NCI-H187 (cell line): Measurements from ENCODE around the gene CYB561D2.

ENCODE experiments used
- DNase-seq, 2 experiments: peaks; one replicate each; lab custom pipeline; 2025; lab: John Stamatoyannopoulos, UW

The CYB561D2 gene

DNA sequence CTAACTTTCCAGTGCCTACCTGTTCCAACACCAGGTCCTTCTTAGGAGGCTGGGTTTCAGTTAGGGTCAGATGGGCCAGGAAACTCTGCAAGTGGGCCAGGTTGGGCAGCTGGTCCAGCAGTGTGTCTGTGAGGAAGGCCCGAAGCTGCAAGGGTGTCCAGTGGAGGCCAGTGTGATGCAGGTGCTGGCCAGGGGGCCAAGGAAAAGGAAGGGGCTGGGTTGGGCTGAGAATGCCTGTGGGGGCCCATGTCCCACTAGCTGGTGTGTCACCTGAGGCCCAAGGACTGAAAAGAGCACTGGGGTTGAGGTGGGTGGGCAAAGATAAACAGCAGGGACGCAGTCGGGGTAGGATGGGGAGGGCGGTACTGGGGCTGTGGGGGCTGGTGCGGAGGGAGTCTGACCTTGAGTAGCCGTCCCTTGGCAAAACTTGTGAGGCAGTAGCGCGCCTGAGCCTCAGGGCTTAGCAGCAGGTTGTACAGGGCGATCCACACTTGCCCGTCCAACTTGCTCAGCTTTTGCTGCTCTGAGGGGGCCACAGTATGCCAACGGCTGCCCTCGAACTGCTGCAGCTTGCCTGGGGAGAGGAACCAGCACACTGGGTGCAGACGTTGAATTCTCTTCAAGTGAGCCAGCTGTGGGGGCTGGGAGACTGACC, 8.5 kb upstream of the CYB561D2 start:
- DNase-seq: no peak

DNA sequence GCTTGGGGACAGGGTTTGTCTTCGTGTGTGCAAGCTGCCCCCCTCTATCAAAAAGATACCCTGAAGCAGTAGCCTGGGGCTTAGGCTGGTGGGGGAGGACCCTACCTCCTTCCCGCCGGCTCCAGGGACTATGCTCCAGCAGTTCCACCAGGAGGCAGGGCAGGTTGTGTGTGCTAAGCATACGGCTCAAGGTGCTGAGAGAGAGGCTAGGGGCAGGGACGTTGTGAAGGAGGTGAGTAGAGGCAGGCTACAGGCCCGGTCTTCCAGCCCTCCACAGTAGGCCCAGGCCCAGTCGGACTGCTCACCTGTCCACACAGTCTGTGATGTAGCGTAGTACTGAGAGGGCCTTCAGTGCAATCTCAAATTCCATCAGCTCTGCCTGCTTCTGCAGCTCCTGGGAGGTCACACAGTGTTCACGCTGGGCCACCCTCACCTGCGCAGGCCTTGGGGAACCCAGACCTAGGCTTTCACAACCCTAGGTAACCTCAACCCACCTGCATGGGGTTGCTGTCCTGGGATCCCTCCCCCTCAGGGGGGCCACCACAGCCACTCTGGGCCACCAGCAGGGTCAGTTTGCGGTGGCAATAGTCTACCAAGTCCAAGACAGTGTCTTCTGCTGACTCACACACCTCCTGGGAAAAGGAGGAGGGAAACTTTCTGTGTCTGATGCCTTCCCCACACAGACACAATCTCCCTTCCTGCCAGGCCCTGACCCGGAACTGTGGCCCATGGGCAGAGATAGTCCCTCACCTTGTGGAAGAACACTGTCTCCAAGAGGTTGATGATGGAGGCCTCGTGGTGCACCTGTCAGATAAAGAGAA, 7.6 kb upstream of the CYB561D2 start:
- DNase-seq: no peak

DNA sequence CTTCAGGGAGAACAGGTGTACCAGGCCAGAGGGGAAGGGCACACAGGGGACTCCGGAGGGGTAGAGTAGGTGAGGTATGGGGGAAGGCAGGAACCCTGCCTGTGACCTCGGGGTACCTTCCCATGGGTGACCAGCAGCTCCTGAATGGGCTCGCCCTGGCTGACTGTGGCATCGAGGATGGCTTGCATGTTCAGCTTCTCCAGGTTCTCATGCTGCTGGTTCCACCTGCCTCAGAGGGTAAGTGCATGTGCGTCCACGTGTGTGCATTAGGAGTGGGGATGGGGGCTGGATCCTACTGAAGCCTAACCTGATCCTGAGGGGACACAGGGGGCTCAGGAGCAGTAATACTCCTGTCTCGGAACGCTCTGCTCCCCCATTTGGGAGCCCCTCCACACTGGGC, 5.7 kb upstream of the CYB561D2 start:
- no peak for DNase-seq

DNA sequence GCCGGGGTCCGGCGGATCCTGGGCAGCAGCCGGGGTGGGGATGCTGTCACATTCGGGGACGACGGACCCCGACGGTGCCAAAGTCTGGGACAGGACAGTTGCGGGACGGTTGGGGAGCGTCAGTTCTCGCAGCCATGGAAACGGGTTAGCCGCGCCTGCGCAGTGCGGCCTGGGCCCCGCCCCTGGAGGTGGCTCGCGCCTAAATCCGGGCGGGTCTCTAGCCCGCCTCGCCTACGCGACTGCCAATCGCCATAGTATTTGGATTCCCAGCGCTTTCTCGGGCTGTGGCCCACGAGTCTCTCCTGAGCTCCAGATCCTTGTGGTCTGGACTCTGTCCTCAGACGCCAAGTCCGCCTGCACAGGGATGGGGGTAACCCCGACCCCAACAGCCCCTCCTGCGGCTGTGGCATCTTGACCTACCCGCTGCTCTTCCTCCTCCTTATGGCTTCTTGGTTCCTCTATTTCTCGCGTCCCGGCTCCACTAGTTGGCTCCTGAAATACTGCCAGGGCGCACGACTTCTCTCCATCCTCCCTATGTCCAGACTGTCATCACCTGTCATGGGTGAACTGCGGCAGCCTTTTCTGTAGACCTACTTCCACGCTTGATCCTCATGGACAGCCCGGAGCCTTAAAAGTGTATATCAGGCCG, 5.0 kb upstream of the CYB561D2 start, which contains the start of gene ZMYND10:
TSS of gene ZMYND10 (minus strand) at position 147 of the 649 bp plus-strand sequence. CDS start 153 bp downstream, outside the sequence.
- DNase-seq: peak; percentile 25 to 32

DNA sequence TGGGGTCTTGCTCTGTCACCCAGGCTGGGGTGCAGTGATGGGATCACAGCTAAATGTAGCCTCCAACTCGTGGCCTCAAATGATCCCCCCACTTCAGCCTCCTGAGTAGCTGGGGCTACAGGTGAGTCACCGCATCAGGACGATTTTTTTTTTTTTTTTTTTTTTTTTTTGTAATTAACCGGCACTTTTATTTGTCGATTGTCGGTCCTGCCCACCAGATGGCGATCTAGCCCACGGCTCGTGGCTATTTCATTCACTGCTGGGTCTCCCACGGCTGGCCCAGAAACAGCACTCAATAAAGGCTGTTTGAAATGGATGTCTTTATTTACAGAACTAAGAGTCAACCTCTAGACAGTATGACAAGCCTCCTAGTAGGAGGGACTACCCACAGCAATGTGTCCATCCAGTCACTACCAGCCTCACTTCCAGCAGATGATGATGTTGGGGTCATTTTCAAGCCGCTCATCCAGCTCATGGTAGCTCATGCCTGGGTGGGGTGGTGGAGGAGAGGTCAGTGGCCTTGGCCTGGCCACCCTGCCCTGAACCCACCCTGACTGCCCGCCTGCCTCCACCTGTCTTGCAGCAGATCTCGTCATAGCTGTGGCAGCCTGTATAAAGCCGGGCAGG, 3.4 kb upstream of the CYB561D2 start:
- no peak for DNase-seq

DNA sequence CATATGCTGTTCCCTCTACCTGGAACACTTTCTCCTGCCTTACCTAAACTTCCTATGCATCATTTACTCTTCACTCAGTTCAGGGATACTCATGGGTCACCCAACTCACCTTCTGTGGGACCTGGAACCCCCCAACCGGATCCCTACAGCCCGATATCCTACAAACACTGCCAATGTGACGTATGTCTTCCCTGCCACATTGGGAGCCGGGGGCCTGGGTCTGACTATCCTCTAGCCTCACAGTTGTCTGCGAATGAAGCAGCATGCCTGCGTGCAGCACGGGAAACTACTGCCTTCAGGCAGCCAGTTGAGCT, 492 bp upstream of the CYB561D2 start:
- DNase-seq: no peak

DNA sequence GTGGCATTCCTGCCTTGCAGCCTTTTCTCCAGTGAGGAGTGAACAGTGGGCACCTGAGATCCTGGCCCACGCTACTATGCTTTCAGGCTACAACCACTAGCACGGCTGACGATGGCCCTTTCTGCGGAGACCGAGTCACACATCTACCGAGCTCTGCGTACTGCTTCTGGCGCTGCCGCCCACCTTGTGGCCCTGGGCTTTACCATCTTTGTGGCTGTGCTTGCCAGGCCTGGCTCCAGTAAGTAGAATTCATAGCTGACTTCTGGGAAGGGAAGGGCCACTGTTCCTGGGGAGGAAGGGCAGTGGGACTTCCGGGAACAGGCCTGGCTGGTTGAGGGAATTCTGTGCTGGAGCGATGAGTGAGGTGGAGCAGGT, 648 bp downstream of the CYB561D2 start:
- no peak for DNase-seq

DNA sequence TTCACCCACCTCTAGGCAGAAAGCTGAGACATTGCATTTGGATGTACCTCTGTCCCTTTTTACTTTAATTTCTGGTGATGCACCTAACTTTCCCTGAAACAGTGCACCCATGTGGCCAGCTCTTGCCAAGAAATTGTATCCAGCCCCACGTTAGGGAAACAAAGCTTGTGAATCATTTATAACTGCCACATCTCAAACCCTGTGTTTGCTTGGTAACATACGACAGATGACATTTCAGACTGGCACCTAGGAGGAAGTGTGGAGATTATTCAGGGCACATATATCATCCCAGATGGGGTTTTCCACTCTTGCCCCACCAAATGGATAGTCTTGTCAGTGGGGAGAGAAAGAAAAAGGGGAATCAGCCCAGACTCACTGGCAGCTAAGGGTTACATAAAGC, 2.1 kb downstream of the CYB561D2 start:
- DNase-seq: no peak

DNA sequence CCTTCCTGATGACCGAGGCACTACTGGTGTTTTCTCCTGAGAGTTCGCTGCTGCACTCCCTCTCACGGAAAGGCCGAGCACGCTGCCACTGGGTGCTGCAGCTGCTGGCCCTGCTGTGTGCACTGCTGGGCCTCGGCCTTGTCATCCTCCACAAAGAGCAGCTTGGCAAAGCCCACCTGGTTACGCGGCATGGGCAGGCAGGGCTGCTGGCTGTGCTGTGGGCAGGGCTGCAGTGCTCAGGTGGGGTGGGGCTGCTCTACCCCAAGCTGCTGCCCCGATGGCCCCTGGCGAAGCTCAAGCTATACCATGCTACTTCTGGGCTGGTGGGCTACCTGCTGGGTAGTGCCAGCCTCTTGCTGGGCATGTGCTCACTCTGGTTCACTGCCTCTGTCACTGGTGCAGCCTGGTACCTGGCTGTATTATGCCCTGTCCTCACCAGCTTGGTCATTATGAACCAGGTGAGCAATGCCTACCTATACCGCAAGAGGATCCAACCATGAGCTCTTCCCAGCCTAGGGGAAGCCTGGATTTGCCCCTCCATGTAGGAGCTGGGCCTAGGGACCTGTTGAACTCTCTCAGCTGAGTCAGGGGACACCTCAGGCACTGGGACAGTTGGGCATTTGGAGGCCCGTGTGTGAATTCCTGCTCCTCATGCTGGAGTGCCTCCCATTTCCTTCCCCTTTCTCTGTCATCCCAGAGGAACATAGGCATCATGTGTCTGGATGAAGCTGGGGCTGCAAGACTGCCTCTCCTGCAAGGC, 2.8 kb downstream of the CYB561D2 start:
- no peak for DNase-seq

DNA sequence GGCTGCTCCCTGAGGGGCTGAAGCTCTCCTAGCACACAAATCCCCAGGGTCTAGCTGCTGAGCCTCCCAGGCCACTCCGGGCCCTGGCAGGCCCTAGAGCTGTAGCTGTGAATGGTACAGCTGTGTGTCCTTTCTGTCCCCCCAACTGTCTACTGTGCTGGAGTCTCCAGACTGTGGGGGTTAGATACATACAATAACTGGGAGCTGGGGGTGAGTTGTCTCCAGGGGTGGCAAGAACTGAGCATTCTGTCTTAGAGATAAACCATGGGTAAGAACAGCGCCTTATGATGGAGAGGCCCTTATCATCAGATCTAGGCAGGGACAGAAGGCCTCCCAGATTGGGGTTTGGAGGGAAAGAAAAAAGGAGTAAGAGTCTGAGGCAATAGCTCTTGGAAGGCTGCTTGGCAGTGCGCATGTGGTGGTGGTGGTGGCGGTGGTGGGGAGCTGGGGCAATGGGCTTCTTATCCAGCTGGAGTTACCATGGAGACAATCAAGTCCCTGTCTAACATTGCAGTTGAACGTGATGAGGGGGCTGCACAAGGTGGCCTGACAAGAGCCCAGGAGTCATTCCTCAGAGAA, 3.6 kb downstream of the CYB561D2 start:
- no peak for DNase-seq

DNA sequence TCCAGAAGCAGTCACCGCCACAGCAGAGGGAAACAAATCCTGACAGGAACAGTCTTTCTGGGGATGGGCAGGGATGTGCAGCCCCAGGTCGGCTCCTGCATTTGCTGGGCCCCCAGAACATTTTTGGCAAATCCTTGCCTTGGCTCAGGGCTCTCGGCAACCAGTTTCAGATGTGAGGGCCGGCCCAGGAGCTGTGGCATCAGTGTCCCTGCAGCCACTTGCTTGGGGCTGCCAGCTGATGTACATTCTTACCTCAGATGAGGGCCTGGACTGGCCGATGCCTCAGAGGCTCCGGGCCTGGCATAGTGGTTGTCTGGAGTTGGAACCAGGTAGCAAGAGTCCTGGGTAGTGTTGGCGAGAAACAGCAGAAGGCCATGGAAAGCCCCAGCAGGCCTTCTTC, 4.2 kb downstream of the CYB561D2 start:
- no peak for DNase-seq

DNA sequence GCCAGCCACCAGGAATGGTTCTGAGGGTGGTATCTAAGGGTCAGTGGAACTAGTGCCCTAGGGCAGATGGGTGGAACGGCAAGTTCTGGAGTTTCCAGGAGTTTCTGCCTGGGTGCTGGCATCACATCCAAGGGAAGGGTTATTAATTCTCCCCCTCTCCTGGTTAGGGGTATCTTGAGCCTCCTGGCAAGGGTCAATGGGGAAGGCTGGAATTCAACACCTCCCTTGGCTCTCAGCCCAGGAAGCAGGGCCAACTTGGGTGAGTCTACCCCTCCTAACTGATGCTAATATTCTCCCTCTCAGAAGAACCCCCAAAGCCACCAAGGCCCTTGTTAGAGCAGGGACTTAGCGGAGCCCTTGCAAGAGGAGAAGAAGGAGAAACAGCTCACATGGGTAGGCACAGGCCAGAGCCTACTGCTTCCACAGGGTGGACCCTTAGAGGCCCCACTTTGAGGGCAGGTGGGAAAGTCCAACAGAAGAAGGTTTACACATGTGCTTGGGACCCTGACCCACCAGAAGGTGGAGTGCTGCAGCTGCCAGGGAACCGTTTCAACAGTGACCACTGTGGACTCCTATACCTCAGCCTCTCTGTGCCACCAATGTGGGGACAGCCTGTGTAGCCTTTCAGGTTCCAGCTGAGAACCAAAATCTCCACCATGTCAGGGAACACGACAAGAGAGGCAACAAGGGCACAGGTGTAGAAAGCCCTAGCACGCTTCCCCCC, 5.3 kb downstream of the CYB561D2 start:
- DNase-seq: no peak

DNA sequence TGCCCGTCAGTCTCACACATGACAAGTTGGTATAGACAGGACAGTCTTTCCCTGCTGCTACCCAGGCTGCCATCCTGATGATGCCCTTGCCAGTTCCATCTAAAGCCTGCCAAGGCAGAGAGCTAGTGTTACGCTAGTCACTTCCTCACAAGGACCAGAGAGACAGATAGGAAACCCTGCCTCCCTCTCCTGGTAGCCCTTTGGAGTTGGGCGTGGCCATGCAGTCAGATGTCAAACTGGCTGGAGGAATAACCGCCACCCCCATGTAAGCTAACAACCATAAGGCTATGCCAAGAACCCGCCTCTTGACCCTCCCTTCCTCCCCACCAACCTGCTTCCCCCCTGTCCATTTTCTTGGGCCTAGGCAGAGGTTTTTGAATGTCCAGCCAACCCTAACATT, 5.9 kb downstream of the CYB561D2 start:
- no peak for DNase-seq

DNA sequence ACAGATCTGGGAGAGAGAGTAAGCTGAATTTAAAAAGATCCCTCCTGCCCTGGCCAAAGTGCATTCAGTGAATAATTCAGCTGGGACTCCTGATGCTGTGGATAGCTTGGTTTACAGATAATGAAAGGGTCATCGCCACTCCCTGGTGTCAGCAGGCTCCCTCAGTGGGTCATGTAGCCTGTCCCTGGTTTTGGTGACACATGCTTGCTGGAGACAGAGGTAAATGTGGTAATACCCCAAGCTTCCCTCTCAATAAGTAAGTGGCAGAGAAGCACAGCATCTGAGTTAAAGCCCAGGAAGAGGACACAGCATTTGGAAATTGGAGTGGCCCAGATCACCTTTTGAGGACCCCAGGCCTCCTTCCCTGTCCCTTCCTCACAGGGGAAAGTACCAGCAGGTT, 6.8 kb downstream of the CYB561D2 start:
- no peak for DNase-seq

DNA sequence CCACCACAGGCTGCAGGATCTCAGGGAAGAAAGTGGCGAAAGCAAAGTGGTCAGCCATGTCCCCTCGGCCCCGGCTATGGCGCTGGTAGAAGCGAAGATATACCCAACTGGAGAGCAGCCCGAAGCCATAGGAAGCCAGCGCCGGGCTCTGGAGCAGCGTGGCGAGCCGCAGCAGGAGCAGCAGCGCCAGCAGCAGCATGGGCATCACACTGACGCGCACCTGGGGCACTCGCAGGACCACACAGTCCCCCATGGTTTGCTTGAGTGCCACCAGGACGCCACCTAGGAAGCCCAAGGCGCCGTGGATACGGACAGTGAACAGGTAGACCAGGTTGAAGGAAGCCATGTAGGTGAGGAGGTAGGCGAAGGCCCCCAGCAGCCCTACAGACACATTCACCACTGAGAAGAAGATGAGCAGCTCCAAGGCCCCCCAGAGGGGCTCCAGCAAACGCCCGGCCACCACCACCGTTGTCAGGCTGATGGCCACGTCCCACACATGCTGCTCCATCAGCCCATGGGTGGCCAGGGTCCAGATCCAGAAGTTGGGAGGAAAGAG, 7.8 kb downstream of the CYB561D2 start:
- DNase-seq: no peak

DNA sequence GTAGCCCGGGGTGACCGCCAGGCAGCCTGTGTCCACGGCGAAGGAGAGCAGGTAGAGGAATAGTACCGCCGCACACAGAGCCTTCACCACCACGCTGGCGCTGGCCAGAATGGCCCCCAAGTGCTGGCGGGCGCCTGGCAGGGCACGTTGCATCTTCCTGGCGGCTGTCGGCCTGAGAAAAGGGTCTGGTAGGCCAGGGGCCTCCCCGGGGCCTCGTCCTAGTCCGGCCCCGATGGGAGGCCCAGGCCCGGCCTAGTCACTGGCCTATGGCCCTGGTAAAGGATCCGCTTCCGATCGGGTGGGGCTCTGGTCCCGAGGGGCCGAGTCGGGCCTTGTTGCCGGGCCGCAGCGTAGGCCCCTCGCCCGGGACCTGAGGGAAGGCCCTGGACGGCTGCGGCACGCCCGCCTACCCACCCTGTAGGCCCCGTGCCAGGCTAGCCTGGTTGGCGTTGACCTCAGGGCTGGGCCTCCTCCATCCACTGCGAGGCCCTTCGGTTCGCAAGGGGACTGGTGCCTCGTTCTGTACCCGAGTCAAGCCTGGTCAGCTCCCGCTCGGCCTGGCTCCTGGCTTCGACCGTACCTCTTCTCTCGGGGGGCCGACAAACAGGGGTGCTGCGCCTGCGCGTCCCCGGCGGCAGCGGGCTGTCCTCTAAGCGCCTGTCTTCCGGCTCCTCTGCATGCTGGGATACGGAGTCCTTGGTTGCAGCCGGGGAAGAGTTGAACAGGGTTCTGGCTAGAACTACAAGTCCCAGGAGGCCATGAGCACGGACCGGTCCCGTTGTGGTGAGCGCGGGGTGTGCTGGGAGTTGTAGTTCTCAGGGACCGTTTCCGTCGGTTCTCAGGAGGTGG, 8.5 kb downstream of the CYB561D2 start, which contains the start of gene TMEM115:
TSS of gene TMEM115 (minus strand) at position 611 of the 849 bp plus-strand sequence. CDS start at position 153, 458 bp downstream.
- peak; percentile 49 to 88 for DNase-seq

DNA sequence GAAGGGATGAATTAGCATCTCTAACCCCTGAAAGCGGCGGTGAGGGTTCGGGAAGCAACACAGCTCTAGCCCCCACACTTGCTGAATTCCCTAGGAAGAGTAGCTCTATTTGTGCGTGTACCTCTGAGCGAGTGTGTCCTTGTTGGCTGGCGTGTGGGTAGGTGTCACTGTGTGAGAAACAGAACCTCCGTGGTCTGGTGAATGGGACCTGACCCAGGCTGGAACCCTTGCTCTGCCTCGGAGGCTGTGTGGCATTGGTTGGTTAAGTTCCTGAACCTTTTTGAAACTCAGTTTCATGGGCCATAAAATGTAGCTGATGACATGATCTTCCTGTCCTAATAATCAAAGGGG, 9.1 kb downstream of the CYB561D2 start:
- no peak for DNase-seq

DNA sequence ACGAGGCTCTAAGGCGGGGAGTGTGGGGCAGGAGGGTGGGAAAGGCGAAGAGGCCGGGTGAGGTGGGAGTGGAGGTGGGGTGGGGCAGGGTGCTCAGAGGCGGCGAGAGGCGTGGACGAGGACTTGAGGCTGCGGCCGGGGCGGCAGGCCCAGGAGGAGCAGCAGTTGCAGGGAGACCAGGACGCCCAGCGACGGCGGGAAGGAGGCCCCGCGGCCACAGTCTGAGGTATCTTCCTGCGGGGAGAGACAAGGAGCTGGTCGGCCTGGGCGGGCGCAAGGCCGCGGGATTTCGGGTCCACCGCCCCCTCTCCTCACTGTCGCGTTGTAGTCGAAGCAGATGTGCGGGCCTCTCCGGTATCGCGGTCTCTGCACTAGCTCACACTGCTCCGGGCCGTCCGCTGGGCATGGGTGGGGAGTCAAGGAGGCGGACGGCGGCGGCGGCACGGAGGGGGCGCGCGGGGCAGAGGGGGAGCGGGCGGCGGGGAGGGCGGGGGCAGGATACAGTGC, 14.0 kb downstream of the CYB561D2 start:
- DNase-seq: no peak

DNA sequence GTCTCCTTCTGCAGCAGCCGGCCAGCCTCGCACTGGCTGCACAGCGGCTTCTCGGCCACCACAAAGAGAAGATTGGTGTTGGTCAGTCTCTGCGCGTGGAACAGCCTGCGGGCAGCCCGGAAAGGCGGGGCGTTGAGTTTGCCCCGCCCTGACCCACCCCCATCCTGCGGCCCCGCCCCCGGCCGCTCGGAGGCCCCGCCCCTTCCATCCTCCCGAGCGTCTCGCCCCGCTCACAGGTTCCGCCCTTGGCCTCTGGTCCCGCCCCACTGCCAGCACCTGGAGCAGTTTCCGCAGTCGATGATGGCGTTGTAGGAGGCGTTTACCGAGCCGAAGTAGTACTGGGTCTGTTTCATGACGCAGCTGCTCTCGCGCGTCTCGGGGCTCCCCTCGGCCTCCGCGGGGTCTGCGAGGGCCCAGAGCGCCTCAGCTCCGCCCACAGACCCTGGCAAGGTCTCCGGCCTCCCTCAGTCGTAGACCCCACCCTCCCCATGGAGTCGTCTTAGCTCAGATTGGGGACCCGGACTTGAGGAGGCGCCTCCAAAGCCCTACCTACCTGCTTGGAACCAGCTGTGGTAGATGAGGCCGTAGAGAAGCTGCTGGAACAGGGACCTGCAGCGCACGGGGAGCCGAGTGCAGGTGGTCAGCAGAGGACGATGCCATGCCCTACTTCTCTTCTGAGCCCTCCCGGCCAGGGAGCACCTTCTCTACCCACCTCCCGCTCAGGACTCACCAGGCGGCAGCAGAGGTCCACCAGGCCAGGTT, 14.6 kb downstream of the CYB561D2 start:
- peak; percentile 22 to 84 for DNase-seq
